CD4-positive, alpha-beta T cell treated with Interleukin-17A for 1 hour (primary cell): ENCODE results near the gene ARL1.
"Not testable (repeated sequence)": the region's sequence is repeated elsewhere in the genome, so short reads cannot be mapped to it uniquely, and the experiment has no call there.

ENCODE experiments used
- DNase-seq: peaks from one replicate; pipeline ENCODE4 v3.0.0-alpha.2; 2020

ARL1 gene

DNA sequence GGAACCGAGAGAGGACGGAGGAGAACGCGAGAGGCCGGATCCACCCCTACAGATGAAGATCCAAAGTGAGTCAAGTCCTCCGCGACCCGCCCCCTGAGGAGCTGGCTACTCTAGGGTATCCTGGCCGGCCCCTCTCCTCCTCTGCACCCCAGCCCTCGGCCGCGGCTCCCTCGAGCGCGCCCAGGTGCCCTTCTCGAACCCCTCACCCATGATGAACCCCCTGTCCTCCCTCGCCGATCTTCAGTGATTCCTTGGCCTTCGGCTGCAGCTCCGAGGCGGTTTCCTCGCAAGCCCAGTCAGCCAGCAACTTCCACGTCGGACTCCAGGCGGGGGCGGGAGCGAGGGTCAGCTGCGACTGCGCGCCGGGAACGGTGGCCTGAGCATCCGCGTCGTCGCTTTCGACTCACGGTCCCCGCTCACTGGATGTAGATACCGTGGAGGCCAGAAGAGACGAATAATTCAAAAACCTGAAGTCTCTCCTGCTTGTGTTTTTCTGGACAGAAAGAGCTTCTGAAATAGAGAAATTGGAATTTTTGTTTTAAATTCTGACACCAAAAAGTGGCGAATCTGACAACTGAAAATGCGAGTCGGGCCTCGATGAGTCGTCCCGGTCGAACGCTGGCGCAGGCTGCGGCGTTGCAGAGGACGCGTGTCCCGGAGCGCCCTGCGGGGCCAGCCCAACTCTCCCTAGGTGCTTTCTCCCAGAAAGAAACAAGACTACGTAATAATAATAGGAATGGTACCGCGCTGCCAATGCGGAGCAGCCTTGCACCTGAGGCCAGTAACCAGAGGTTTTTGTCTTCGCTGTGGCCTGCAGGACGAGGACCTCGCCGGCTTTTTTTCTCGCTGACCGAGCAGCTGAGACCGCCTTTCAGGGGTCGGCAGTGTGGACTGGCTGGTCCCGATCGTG, at the start of gene ARL1:
ARL1 (minus strand) TSS at position 337 of the 910 bp plus-strand sequence; CDS start at position 210, 127 bp downstream.
- DNase-seq, result peak; percentile 80

DNA sequence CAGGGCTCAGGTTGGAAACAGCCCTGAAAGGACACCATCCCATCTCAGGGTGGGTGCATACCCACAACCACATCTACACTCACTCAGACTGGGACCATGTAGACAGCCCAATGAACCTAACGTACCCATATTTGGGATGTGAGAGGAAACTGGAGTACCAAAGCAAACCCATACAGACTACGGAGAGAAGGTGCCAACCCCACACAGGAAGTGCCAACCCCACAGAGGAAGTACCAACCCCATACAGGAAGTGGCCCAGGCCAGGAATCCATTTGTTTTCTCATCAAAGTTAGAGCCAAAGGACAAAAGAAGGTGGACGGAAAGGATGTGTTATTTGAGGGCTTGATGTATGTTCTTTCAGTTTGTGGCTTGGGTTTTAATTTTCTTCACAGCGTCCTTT, 48.1 kb upstream of the ARL1 start:
- peak; percentile 35 for DNase-seq

DNA sequence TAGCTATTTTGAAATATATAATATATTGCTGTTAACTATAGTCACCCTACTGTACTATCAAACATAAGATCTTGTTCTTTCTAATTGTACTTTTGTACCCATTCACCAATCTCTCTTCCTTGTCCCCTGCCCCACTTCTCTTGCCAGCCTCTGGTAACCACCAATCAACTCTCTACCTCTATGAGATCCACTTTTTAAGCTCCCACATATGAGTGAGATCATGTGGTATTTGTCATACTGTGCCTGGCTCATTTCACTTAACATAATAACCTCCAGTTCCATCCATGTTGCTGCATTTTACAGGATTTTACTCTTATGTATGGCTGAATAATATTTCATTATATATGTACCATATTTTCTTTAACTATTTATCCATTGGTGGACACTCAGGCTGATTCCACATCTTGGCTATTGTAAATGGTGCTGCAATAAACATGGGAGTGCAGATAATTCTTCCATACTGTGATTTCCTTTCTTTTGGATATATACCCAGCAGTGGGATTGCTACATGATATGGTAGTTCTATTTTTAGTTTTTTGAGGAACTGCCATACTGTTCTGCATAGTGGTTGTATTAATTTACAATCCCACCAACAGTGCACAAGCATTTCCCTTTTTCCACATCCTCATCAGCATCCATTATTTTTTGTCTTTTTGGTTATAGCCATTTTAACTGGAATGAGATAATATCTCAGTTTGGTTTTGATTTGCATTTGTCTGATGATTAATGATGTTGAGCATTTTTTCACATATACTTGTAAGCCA, 34.1 kb upstream of the ARL1 start:
- no peak for DNase-seq

DNA sequence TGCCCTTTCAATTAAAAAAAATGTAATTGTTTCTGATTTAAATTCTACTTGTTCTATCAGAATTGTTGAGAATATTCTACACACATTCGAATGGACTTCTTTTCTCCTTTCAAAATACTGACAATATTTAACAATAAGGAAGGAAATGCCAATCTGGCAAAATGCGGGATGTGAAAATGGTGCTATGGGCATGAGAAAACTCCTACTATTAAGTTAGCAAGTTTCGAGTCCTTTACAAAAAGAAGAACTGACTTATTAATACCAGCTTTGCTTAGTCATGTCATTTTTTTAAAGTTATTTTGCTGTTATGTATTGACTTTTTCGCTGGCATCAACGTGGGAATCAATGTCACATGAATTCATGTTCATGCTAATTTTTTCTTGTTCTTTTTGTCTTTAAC, 31.7 kb upstream of the ARL1 start:
- DNase-seq, result no peak

DNA sequence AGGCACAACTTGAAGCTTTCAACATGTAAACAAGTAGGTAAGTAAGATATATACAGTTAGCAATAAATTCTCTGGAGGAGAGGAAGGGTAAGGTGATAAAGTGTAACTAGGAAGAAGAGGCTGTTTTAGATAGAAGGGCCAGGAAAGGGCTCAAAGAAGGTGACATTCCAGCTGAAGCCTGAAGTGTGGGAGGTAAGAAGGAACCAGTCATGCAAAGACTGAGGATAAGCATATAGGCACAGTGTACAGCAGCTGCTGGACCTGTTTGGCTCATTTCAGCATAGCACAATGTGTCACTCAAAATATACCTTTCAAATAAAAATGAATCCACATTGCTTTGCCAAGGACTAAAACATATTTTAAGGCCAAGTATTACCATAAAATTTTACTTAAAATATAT, 28.6 kb upstream of the ARL1 start:
- no peak for DNase-seq

DNA sequence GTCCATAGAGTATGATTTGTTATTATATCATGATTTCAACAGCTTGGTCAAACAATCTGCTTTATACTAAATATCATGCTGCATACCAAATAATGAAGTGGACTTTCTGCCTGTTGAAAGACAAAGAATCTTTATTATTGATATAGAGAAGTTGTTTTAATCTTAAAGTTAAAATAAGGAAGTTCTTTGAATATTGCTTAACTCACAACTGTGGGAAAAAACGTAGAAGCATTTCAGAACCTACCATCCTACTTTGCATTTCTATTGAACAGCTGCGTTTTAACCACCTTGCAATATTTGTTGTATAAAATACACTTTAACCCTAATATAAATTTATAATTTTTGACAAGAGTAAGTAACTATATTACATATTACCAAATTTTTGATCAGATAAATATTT, 22.9 kb upstream of the ARL1 start:
- DNase-seq, result no peak

DNA sequence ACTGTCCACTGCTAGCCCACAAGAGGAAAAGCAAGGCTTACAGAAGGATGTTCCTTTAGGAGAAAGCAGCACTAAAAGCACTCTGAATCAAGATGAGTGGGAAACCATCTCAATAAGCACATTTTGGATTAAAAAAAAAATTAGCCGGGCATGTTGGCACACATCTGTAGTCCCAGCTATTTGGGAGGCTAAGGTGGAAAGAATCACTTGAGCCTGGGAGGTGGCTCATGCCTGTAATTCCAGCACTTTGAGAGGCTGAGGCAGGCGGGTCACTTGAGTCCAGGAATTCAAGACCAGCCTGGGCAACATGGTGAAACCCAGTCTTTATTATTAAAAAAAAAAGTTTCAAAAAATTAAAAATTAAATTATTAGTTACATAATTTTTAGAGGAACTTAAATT, 17.0 kb upstream of the ARL1 start:
- DNase-seq, result no peak

DNA sequence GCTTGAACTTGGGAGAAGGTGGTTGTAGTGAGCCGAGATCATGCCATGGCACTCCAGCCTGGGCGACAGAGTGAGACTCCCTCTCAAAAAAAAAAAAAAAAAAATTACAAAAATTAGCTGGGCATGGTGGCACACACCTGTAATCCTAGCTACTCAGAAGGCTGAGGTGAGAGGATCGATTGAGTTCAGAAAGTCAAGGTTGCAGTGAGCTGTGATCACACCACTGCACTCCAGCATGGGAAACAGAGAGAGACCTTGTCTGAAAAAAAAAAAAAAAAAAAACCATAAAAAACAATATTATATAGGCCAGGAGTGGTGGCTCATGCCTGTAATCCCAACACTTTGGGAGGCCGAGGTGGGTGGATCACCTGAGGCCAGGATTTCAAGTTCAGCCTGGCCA, 14.5 kb upstream of the ARL1 start:
- not testable (repeated sequence) for DNase-seq

DNA sequence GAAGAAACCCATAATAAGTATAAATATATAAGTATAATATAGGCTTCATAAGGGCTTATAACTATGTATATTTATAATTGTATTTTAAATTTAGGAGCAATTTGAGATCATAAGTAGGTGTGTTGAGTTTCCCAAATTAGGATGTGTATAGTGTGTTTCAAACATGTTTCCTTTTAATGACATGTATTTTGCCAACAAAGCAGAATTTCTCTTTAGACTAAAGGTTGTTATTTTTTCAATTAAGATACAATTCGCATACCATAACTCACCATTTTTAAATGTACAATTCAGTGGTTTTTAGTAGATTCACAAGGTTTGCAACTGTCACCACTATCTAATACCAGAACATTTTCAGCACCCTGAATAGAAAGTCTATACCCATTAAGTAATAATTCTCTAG, 7.7 kb upstream of the ARL1 start:
- no peak for DNase-seq

DNA sequence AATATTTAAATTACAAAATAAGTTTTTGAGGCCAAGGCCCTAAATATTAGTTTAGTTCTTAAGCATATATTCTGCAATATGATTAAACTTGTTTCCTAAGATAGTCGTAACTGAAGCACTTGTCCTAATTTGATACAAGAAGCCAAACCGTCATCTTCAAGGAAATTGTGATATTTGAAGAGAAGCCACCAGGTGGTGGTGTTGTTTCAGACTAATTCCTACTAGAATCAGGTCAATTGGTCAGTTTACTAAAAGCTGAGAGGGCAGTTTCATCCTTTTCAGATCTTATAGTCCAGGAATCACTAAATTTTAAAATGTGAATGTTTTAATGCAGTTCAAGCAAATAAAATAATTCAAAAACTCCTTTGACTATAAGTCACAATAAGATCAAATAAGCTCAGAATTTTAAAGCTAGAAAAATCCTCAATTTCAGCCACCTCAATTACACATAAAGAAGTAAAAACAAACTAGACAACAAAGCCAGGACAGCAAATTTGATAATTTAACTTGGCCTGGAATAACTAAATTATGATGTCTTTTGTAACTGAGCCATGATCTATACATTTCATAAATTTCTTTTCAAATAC, 7.1 kb upstream of the ARL1 start:
- peak; percentile 50 for DNase-seq

DNA sequence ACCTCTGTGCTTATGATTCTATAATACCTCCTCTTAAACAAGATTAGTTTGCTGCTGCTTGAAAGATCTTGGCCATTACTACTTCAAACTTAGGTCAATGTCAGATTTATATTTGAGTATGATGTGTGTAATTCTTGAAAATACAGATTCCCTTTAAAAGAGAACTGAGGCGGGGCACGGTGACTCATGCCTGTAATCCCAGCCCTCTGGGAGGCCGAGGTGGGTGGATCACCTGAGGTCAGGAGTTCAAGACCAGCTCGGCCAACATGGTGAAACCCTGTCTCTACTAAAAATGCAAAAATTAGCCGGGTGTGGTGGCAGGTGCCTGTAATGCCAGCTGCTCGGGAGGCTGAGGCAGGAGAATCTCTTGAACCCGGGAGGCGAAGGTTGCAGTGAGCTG, 2.6 kb upstream of the ARL1 start:
- DNase-seq, result not testable (repeated sequence)

DNA sequence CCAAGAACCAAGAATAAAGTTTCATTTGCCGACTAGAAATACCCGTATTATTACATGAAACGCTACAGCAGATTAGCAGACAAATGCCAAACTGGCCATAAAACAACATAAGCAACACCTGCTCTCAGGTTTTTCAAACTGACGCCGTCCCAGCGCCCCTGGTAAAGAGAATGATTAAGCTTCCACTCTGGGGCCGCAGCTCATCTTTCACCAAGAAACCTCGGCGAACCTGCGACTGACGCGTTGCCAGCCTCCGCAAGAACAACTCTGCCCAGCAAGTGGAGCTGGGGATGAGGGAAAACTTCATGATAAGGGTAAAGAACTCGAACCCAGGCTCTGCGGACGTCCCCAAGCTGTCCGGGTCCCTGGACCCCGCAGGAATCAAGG, 530 bp downstream of the ARL1 start:
- peak; percentile 2 for DNase-seq

DNA sequence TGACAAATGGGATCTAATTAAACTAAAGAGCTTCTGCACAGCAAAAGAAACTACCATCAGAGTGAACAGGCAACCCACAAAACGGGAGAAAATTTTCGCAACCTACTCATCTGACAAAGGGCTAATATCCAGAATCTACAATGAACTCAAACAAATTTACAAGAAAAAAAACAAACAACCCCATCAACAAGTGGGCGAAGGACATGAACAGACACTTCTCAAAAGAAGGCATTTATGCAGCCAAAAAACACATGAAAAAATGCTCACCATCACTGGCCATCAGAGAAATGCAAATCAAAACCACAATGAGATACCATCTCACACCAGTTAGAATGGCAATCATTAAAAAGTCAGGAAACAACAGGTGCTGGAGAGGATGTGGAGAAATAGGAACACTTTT, 16.4 kb downstream of the ARL1 start:
- DNase-seq, result not testable (repeated sequence)

DNA sequence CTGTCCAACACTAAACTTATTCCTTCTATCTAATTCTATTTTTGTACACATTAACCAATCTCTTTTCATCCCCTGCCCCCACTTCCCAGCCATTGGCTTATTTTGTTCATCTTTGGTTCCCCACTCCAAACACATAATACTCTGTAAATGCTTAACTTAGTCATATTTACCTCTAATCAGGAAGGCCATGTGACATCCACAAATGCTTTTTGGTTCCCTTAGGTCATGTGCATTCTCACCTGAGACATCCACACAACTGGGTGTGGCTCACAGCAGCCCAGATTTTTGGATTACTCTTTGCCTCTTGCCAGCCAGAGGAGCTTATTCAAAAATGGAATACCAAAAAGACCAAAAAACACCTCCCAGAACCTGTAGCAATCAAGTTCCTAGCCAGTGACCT, 28.4 kb downstream of the ARL1 start:
- DNase-seq, result no peak

DNA sequence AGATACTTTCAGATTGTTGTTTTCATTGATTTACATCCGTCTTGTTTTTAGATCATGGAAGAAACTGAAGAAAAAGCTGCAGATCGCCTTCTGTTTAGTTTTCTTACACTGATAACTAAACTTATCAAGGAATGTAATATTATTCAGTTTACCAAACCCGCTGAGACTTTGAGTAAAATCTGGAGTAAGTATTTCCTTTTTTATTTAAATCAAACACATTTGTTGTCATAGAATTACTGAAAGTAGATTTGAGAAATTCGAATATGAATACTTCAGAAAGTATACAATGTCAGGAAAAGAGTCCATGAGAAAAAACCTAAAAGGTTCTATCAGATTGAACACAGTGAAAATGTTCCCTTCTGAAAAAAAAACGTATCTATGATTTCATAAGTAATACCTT, 32.0 kb downstream of the ARL1 start:
- no peak for DNase-seq

DNA sequence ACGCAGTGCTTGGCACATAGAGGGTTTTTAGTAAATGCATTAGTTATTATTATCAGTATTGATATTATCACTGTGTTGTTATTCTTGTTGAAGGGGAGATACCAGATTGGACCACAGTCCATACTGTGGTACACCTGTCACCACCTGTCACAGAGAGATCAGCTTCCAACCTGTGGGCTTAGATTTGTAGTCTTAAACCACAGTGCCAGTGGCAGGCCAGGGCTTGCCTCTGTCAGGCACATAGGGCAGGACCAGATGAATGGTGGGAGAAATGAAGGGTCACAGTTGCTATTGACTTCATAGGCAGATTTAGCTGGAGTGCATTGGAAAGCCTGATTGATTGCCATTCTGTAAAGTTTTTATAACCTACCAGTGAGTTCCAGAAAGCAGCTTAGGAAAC, 35.1 kb downstream of the ARL1 start:
- no peak for DNase-seq

DNA sequence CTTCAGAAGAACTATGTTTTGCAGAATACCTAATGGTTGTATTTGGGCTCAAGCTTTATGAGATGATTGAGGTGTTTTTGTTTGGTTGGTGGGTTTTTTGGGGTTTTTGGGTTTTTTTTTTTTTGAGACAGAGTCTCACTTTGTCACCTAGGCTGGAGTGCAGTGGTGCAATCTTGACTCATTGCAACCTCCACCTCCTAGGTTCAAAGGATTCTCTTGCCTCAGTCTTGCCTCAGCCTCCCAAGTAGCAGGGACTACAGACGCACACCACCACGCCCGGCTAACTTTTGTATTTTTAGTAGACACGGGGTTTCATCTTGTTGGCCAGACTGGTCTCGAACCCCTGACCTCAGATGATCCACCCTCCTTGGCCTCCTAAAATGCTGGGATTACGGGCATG, 39.6 kb downstream of the ARL1 start:
- no peak for DNase-seq

DNA sequence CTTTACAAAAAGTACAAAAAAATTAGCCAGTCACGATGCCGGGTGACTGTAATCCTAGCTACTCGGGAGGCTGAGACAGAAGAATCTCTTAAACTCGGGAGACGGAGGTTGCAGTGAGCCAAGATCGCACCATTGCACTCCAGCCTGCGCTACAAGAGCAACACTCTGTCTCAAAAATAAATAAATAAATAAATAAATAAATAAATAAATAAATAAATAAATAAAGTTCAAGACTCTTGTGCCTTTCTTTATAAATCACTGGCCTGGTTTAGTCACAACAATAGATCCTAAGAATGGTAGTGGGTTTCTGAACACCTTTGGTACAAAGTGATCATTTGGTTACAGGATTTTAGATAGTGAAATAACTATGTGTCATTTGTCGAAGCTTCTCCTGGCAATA, 46.1 kb downstream of the ARL1 start:
- DNase-seq, result no peak

DNA sequence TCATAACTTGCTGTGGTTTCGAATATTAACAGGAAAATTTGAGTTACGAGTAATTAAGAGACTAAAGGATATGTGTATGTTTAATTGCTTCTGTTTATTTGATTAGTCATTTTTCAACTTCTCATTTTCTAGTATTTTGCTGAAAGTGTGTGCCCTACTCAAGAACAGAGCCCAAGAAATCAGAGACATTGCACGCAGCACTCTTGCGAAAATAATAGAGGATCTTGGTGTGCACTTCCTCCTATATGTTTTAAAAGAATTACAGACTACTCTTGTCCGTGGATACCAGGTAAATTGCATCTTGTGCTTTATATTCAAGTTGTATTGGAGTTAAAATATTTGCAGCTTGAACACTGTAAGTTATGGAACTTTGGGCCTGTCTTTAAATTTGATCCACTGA, 50.8 kb downstream of the ARL1 start:
- no peak for DNase-seq

DNA sequence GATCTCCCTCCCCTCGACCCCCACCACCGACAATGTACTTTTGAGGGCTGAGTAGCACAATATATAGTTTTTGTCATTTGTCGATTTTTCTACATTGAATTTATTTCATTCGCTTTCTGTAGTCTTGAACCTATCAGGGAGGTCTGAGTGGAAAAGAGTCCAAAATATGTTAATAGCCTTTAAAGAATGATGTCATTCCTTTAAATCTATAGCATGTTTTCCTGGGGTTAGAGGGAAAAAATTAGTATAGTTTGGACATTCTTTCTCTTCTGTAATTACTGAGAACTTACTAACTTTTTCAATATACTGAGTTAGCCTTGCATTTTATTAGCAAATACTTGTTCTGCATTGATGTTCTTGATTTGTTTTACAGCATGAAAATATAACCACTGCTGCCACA, 55.9 kb downstream of the ARL1 start:
- DNase-seq, result no peak

DNA sequence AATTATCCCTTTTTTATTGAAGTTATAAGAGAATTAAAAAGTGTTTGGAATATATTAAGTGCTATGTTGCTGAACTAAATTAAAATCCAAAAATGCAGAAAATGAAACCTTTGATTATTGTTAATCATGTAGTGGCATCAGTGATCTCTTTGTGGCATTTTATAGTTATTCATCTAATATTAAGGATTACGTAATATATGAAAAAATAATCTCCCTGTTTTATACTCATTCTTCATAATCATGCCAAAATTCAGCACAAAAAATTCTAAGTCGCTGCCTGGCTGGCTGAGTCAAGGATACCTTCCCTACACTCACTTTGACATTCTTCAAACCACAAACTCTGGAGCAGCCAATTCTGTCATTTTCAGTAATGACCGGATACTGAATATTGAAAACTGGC, 63.7 kb downstream of the ARL1 start:
- DNase-seq, result no peak
